Measurements from ENCODE around the gene ATP6AP1.
A peak's percentile ranks its signal among the peaks of the same experiment; 100 is the strongest.

Gene ATP6AP1

GRCh38 chrX:154472685-154473632, 44.5 kb downstream of the ATP6AP1 start:
- no peak for DNase-seq

GRCh38 chrX:154473683-154474082, 45.2 kb downstream of the ATP6AP1 start:
- no peak for DNase-seq

- DNase-seq: no peak
Observed at GRCh38 chrX:154476821-154477220, 48.3 kb downstream of the ATP6AP1 start.

GRCh38 chrX:154477891-154478477, 49.5 kb downstream of the ATP6AP1 start:
- no peak for DNase-seq

- peak; percentile 31 for DNase-seq
Observed at GRCh38 chrX:154478728-154479622, 50.5 kb downstream of the ATP6AP1 start, which contains the start of gene LAGE3. Gene LAGE3 (minus strand): TSS chrX:154479281. CDS start chrX:154478915, 366 bp downstream.

- no peak for DNase-seq
Observed at GRCh38 chrX:154481195-154481594, 52.7 kb downstream of the ATP6AP1 start.

GRCh38 chrX:154481911-154482601, 53.6 kb downstream of the ATP6AP1 start:
- DNase-seq: no peak

GRCh38 chrX:154482786-154483185, 54.3 kb downstream of the ATP6AP1 start:
- no peak for DNase-seq

- no peak for DNase-seq
Observed at GRCh38 chrX:154483325-154483724, 54.8 kb downstream of the ATP6AP1 start.

GRCh38 chrX:154484255-154485149, 56.0 kb downstream of the ATP6AP1 start:
- no peak for DNase-seq

GRCh38 chrX:154485150-154486051, 56.9 kb downstream of the ATP6AP1 start:
- DNase-seq: no peak

- no peak for DNase-seq
Observed at GRCh38 chrX:154486052-154486395, 57.5 kb downstream of the ATP6AP1 start.
